ENCODE results near the gene GYPC. TPM values are rescaled to one million over a fixed set of nuclear protein-coding genes. Genes with fewer than 3 reads are reported as not detected.

Gene GYPC
- total RNA-seq, 1 donor from 2014 or later = 51.1 TPM

DNA sequence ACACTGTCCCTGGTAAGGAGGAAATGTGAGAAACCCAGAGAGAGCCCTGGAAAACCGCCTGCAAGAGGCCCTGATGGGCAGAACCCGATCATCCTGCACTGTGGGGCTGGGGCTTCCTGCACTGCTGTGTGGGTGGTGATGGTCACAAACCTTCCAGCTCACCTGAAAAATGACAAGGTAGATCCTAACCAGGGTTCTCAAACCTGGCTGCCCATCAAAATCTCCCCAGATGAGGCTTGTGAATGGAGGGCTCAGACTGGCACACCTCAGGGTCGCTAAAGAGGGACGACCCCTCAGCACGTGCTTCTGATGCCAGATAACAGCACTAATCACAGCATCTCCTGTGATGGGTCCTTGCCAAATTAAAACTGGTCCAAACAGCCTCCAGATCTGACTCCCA, 74.7 kb downstream of the GYPC start:
- no peak for DNase-seq (ENCODE audit: low spot score)

DNA sequence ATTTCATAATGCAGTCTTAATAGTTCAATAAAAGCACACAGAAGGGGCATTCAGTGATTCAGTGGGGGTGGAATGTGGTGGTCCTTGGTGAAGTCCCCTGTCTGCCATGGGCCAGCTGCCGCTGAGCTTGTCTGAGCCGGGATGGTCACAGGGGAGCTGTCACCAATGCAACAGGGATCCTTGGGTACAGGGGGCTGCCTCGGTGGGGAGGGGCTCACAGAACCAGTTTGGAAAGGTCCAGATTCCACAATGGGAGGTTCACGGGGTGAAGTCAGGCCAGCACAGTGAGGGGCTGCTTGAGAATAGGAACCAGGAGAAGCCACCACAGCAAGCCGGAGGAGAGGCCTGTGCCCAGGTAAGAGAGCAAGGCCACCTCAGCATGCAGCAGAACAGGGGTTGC, 75.4 kb downstream of the GYPC start:
- DNase-seq (ENCODE audit: low spot score) = no peak

DNA sequence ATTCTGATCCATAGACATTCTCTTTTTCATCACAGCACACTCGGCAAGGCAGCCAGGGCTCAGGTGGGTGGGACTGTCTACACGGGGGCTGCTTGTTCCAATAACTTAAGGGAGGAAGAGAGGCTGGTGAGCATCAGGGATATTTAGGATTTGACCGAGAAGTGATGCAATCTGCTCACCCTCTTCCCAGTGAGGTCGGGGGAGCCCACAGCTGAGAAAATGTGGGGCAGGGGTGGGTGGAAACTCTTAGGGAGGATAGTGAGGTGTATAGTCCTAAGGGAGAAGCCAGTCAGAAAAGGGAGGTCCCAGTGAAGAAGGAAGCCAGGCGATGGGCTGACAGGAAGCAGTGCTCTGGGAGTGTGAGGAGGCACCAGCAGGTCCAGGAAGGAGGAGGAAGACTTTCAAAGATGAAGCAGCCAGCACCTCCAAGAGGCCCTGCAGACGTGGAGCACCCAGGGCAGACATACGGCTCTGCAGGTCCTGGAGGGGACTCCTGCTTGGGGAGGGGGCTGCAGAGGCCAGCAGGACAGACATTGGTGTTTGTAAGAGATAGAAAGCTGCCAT, 76.8 kb downstream of the GYPC start:
- no peak for DNase-seq (ENCODE audit: low spot score)

DNA sequence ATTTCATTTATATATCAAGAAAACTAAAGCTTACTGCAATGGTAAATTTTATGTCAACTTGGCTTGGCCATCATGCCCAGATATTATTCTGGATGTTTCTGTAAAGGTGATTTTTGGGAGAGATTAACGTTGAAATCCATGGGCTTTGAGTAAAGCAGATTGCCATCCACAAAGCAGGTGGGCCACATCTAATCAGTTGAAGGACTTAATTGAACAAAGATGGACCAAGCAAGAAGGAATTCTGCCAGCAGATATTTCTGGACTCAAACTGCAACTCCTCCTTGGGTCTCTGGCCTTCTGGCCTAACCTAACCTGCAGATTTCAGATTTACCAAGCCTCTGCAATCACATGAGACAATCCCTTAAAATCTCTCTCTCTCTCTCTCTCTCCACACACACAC, 77.8 kb downstream of the GYPC start:
- no peak for DNase-seq (ENCODE audit: low spot score)

DNA sequence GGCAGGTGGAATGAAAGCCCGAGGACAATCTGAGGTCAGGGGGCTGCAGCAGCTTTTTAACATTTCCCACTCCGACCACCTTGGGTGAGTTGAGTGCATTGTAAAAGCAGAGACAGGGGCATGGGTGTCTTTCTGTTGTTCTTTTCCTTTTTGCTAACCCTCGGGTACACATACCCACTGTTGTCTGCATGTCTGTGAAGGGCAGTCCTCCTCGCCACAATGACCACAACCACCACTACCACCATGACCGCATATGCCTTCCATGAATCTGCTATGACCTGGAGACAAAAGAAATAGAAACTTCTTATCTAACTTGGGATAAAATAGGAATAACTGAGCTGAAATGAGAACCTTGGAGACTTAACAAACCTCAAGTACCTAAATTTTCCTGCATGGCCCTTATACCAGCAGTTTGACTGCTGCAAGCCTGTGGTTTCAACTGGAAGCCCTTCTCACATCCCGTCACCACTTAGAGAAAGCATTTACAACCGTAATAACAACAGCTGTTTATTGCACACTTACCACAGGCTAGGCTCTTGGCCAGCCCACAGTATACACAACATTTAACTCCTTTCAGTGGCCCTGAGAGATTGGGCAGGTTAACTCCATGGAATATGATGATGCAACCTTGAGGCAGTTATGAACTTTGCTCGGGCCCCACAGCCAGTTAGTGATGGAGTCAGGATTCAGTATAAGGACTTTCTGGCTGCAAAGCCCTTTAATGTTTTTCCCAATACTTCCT, 80.3 kb downstream of the GYPC start:
- DNase-seq (ENCODE audit: low spot score) = no peak

DNA sequence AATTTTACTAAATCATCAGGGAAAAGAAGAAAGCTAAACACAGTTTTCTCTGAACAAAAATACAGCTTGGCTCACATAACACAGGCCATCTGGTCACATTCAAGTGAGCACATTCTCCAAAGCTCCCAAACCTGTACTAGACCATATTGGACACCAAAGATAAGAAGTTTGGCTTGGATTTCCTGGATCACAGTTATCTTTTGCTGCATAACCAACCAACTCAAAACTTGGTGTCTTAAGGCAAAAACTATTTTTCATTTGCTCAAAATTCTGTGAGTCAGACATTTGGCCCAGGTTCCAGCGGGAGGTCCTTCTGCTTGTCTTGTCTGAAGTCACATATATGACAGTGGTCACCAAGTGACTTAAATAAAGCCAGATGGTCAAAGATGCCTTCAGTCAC, 83.2 kb downstream of the GYPC start:
- DNase-seq (ENCODE audit: low spot score) = no peak

DNA sequence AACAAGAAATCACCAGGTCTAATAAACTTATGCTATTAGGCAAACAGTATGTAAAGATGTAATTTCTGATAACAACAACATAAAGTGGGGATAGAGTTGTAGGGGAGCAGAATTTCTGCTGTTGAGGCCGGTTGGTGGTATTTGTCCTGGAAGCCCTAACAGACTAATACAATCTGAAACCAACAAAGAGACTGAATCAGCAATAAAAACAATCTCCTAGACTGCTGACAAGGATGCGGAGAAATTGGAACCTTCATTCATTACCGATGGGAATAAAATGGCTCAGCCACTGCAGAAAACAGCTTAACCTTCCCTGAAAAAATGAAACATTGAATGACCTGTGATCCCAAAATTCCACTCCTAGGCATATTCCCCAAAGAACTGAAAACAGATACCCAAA, 88.7 kb downstream of the GYPC start:
- DNase-seq (ENCODE audit: low spot score) = no peak

Other genes starting within 250 kb of the GYPC start
- gene TEX51, start 242.7 kb downstream of the GYPC start, total RNA-seq = not detected